Fibroblast of mammary gland (primary cell): ENCODE results near the gene LY6G6D.

Experiments used
- DNase-seq: peaks from one replicate; pipeline ENCODE4 v3.0.0-alpha.2; 2010; ENCODE audit warnings: low read depth
- H3K4me3 ChIP-seq: 2 replicates; pipeline ENCODE4 v1.5.1; 2011; ENCODE audit warnings: low read depth, mild to moderate bottlenecking, low read length, moderate library complexity; ENCODE audit not compliant: control insufficient read depth
- CTCF ChIP-seq: conservative IDR thresholded peaks from 2 replicates; pipeline ENCODE4 v1.5.1; 2011; ENCODE audit warnings: low read depth, low read length, inconsistent platforms; ENCODE audit not compliant: control insufficient read depth, insufficient read depth

Gene LY6G6D

GRCh38 chr6:31729979-31730630, 15.0 kb downstream of the LY6G6D start:
- TF ChIP-seq CTCF: no peak
- peak overlapping the region; percentile 71 for H3K4me3 ChIP-seq
- DNase-seq: peak; percentile 84

- H3K4me3 ChIP-seq: peak overlapping the region; percentile 71
- DNase-seq: no peak
- no peak for TF ChIP-seq CTCF
Measured at GRCh38 chr6:31730631-31731086, 15.5 kb downstream of the LY6G6D start.

- TF ChIP-seq CTCF: no peak
- no peak overlapping the region for H3K4me3 ChIP-seq
- no peak for DNase-seq
Measured at GRCh38 chr6:31732029-31732428, 16.9 kb downstream of the LY6G6D start.

GRCh38 chr6:31733734-31734133, 18.6 kb downstream of the LY6G6D start:
- TF ChIP-seq CTCF: no peak
- H3K4me3 ChIP-seq: peak overlapping the region; percentile 87
- DNase-seq: no peak

- peak overlapping the region; percentile 87 for H3K4me3 ChIP-seq
- DNase-seq: no peak
- TF ChIP-seq CTCF: no peak
Measured at GRCh38 chr6:31734247-31734820, 19.2 kb downstream of the LY6G6D start.

- no peak for TF ChIP-seq CTCF
- peak; percentile 74 for DNase-seq
- peak overlapping the region; percentile 87 for H3K4me3 ChIP-seq
Measured at GRCh38 chr6:31734821-31735406, 19.8 kb downstream of the LY6G6D start.
